ENCODE results near the gene TGFB2.

DNA sequence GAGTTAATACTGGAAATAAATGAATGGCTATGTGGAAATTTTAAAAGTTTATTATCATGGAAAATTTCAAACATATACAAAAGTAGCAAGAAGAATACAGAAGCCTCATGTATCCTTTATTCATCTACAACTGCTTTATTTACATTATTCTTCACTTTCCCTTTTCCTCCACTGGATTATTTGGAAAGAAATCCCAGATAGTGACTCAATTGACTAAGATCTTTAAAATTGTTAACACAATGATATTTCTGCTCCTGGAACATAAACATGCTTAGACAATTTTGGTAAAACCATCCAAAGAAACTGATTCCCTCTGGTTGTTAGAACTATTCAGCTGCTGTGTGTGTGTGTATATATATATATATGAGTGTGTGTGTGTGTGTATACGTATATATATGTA, 116.2 kb downstream of the TGFB2 start:
- TF ChIP-seq NFIC (IDR thresholded peaks at IDR 0.05) = no peak
- no peak for TF ChIP-seq CREB1 (IDR thresholded peaks at IDR 0.05; ENCODE audit: low read depth)
- no peak for TF ChIP-seq FOXM1 (IDR thresholded peaks at IDR 0.05; ENCODE audit: borderline replicate concordance, low read depth)
- no peak for TF ChIP-seq TEAD4 (IDR thresholded peaks at IDR 0.05)
- TF ChIP-seq, protein P1, sequence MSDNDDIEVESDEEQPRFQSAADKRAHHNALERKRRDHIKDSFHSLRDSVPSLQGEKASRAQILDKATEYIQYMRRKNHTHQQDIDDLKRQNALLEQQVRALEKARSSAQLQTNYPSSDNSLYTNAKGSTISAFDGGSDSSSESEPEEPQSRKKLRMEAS (IDR thresholded peaks at IDR 0.05) = no peak
- TF ChIP-seq EP300 (IDR thresholded peaks at IDR 0.05; ENCODE audit: borderline replicate concordance) = no peak
- no peak for TF ChIP-seq RAD21 (IDR thresholded peaks at IDR 0.05; ENCODE audit: low read depth)
- TF ChIP-seq, protein P2, sequence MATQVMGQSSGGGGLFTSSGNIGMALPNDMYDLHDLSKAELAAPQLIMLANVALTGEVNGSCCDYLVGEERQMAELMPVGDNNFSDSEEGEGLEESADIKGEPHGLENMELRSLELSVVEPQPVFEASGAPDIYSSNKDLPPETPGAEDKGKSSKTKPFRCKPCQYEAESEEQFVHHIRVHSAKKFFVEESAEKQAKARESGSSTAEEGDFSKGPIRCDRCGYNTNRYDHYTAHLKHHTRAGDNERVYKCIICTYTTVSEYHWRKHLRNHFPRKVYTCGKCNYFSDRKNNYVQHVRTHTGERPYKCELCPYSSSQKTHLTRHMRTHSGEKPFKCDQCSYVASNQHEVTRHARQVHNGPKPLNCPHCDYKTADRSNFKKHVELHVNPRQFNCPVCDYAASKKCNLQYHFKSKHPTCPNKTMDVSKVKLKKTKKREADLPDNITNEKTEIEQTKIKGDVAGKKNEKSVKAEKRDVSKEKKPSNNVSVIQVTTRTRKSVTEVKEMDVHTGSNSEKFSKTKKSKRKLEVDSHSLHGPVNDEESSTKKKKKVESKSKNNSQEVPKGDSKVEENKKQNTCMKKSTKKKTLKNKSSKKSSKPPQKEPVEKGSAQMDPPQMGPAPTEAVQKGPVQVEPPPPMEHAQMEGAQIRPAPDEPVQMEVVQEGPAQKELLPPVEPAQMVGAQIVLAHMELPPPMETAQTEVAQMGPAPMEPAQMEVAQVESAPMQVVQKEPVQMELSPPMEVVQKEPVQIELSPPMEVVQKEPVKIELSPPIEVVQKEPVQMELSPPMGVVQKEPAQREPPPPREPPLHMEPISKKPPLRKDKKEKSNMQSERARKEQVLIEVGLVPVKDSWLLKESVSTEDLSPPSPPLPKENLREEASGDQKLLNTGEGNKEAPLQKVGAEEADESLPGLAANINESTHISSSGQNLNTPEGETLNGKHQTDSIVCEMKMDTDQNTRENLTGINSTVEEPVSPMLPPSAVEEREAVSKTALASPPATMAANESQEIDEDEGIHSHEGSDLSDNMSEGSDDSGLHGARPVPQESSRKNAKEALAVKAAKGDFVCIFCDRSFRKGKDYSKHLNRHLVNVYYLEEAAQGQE (IDR thresholded peaks at IDR 0.05; ENCODE audit: low read depth) = no peak
- no peak for TF ChIP-seq EGR1 (IDR thresholded peaks at IDR 0.05)
- no peak for TF ChIP-seq CEBPB (IDR thresholded peaks at IDR 0.05)
- TF ChIP-seq, protein P3, sequence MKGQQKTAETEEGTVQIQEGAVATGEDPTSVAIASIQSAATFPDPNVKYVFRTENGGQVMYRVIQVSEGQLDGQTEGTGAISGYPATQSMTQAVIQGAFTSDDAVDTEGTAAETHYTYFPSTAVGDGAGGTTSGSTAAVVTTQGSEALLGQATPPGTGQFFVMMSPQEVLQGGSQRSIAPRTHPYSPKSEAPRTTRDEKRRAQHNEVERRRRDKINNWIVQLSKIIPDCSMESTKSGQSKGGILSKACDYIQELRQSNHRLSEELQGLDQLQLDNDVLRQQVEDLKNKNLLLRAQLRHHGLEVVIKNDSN (IDR thresholded peaks at IDR 0.05) = no peak
- TF ChIP-seq YY1 (IDR thresholded peaks at IDR 0.05; ENCODE audit: low read depth) = no peak

Measured in Ishikawa (cell line).